GM12865 (cell line): ENCODE measurements around the gene TSPAN9.
A peak's percentile ranks its signal among the peaks of the same experiment; 100 is the strongest.

ENCODE experiments used
- DNase-seq: peaks from one replicate; pipeline ENCODE4 v3.0.0; 2010; ENCODE audit warnings: low read depth
- H3K4me3 ChIP-seq: 2 replicates; pipeline ENCODE4 v1.5.1; 2011; ENCODE audit warnings: mild to moderate bottlenecking, low read depth, low read length, control low read depth
- TF ChIP-seq, protein P1 (sequence below): IDR thresholded peaks from 2 replicates; pipeline ENCODE4 v1.5.1; 2011; ENCODE audit warnings: low read length, control low read depth, low read depth, inconsistent platforms; ENCODE audit not compliant: insufficient read depth; ENCODE audit errors: missing control alignments

TSPAN9 gene

GRCh38 chr12:3317481-3317815 is 240.3 kb downstream of the TSPAN9 start:
- TF ChIP-seq, protein P1, sequence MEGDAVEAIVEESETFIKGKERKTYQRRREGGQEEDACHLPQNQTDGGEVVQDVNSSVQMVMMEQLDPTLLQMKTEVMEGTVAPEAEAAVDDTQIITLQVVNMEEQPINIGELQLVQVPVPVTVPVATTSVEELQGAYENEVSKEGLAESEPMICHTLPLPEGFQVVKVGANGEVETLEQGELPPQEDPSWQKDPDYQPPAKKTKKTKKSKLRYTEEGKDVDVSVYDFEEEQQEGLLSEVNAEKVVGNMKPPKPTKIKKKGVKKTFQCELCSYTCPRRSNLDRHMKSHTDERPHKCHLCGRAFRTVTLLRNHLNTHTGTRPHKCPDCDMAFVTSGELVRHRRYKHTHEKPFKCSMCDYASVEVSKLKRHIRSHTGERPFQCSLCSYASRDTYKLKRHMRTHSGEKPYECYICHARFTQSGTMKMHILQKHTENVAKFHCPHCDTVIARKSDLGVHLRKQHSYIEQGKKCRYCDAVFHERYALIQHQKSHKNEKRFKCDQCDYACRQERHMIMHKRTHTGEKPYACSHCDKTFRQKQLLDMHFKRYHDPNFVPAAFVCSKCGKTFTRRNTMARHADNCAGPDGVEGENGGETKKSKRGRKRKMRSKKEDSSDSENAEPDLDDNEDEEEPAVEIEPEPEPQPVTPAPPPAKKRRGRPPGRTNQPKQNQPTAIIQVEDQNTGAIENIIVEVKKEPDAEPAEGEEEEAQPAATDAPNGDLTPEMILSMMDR = no peak
- H3K4me3 ChIP-seq = no peak overlapping the region
- DNase-seq = no peak

- no peak overlapping the region for H3K4me3 ChIP-seq
- no peak for DNase-seq
- TF ChIP-seq, protein P1 = no peak
Measured at GRCh38 chr12:3317841-3318501, 240.8 kb downstream of the TSPAN9 start.

- H3K4me3 ChIP-seq = no peak overlapping the region
- DNase-seq = peak; percentile 9
- TF ChIP-seq, protein P1 = no peak
Measured at GRCh38 chr12:3319723-3320492, 242.7 kb downstream of the TSPAN9 start.

DNA sequence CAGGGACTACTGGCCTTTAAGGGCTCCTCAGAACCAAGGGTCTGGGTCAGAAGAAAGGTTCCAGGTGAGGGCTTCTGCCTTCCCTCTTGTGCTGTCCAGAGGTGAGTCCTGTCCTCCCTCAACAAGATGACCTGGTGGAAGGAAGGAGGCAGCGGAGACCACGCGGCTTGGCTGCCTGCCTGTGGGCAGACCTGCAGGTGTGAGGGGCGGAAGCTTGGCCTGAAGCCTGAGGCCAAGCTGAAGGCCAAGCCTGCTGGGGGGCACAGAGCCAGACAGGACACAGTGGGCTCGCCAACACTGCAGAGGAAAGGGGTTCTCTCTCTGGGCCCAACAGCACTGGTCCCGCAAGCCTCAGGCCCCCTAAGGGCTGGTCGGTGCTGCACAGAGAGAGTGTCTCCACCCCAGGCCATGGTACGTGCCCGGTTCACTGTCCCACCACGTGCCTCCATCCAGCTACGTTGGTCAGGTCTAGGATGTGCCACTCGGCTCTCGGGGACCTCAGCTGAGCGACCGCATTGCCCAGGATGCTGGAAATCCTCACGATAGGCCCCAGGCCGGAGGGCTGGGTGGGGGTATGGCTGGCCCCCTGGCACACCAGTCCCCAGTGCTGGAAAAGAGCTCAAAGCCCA is 243.8 kb downstream of the TSPAN9 start:
- TF ChIP-seq, protein P1 = no peak
- no peak for DNase-seq

DNA sequence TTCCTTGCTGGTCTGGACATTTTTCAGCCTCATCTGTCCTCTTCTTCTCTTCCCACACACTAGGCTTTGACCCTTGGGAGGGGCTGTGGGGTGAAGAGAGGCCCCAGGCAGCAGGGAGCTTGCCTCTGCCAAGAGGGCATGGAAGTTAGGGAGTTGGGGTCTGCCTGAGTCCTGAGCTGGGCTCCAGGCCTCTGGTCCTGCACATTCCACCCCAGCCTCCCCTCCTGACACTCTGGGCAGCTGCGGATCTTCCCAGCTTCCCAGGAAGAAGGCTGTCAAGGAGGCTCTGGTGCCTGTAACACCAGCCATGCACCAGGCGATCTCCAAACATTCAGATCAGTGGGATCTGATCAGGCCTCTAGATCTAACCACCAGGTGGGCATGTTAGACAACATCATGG is 244.7 kb downstream of the TSPAN9 start:
- no peak for DNase-seq
- no peak overlapping the region for H3K4me3 ChIP-seq
- TF ChIP-seq, protein P1 = no peak

More for the DNA sequence above, 243.8 kb downstream of the TSPAN9 start:
- H3K4me3 ChIP-seq = no peak overlapping the region

DNA sequence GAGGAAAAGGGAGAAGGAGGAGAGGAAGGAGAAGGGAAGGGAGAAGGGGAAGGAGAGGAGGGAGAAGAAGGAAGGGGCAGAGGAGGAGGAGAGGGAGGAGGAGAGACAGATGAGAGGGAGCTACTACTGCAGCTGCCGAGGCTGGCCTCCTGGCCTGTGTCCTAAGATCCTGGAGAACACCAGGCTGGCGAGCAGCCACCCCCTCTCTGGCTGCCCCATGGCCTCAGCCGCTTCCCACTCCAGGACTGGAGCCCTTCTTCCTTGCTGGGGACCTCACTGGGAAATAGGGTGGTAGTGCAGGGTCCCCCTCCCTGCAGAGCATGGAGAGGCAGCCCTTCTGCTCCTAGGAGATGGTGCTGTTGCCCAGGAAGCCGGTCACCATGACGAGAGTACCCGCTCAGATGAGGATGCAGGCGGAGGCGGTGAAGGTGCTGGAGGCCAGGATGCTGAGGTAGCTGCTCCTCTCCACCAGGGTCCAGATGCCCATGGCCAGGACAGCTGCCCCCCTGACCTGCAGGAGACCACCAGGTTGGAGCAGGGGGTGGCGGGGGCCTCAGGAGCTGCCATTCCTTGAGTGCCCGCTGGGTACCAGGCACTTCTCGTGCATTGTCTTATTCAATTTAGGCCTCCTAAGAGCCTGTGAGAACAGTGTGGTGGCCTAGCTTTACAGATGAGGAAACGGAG is 246.0 kb downstream of the TSPAN9 start:
- H3K4me3 ChIP-seq = no peak overlapping the region
- no peak for DNase-seq
- TF ChIP-seq, protein P1 = no peak
